Right lobe of liver (tissue), 6 donors: ENCODE measurements around the gene PYGM. TPM values are rescaled to one million over a fixed set of nuclear protein-coding genes. Genes with fewer than 3 reads are reported as not detected.

Experiments used
- ATAC-seq, 4 donors: fragments of 200-7000 bp; cut with Tn5 transposase; one replicate each; pipeline ENCODE4 v1.9.1; 2020; ENCODE audit warnings: mild to moderate bottlenecking in 4 of 4, moderate library complexity in 4 of 4
- DNase-seq, 3 donors: peaks; one replicate each; pipeline ENCODE4 v3.0.0-alpha.2; 2020
- H3K27ac ChIP-seq, 3 donors: fragments of 200-600 bp; one replicate each; pipeline ENCODE4 v1.8.0; 2022
- H3K27me3 ChIP-seq, 2 donors: fragments of 200-600 bp; one replicate each; pipeline ENCODE4 v1.8.0; 2022
- H3K36me3 ChIP-seq, 4 donors: fragments of 200-600 bp; sonication (generic) in 1 of 4; one replicate each; pipeline versions ENCODE4 v1.5.1 to v1.8.0; 2017 to 2022; ENCODE audit warnings: control low read depth in 1 of 4
- H3K4me1 ChIP-seq, 4 donors: fragments of 200-600 bp; sonication (generic) in 1 of 4; one replicate each; pipeline versions ENCODE4 v1.5.1 to v1.8.0; 2017 to 2022; ENCODE audit warnings: control low read depth in 1 of 4
- H3K4me3 ChIP-seq, 3 donors: fragments of 200-600 bp; one replicate each; pipeline ENCODE4 v1.8.0; 2022
- H3K9me3 ChIP-seq, 4 donors: fragments of 200-600 bp; sonication (generic) in 1 of 4; one replicate each; pipeline versions ENCODE4 v1.5.1 to v1.8.0; 2017 to 2022; ENCODE audit warnings: control low read depth in 1 of 4
- CTCF ChIP-seq, 4 donors: fragments of 200-600 bp in 3 of 4; fragments of 450-650 bp in 1 of 4; IDR thresholded peaks; one replicate each; pipeline versions ENCODE4 v1.5.1 to v1.8.0; 2016 to 2022; ENCODE audit warnings: antibody characterized with exemption in 4 of 4, mild to moderate bottlenecking in 2 of 4
- POLR2A ChIP-seq: fragments of 450-650 bp; IDR thresholded peaks from one replicate; pipeline ENCODE4 v1.6.1; 2017; ENCODE audit warnings: antibody characterized with exemption, mild to moderate bottlenecking
- WGBS: methylation state at CpG from one replicate; pipeline ENCODE4 v1.1.6; 2018; ENCODE audit warnings: low coverage, low lambda C conversion rate; ENCODE audit not compliant: insufficient coverage; ENCODE audit errors: missing lambda C conversion rate; 5-methylcytosine and 5-hydroxymethylcytosine counted together
- intact Hi-C, 2 donors: fragments of 100-400 bp; cut with DNase I; formaldehyde crosslinking; loops; one replicate each; pipeline versions ENCODE4 v1.11.2 to v1.14.1; 2022
- total RNA-seq, 6 experiments: library from RNA; depleted of rRNA in 2 of 6; stranded (reverse); fragments of >200 nt in 2 of 6; fragmentation: NEBNext Ultra II Directional in 3 of 6; extraction: Animal tissue kit (Norgen Biotek cat#: 25700) in 3 of 6; gene quantifications; one replicate each; pipeline versions ENCODE4 v1.1.0 to v1.2.4, GENCODE V29; 2016 to 2023
- donor health status: DM: no; HTN: yes; CAD: no.
- donor health status: DM: no; HTN: no; CAD: no.
- donor health status: DM: no; HTN: no; CAD: no.
- donor health status: DM: no; HTN: yes; CAD: no.
- donor health status: DM: no; HTN: yes; CAD: no.

The PYGM gene
- total RNA-seq, 6 experiments from 2014 or later, result 0.24 to 1.4 (median 0.47) TPM

DNA sequence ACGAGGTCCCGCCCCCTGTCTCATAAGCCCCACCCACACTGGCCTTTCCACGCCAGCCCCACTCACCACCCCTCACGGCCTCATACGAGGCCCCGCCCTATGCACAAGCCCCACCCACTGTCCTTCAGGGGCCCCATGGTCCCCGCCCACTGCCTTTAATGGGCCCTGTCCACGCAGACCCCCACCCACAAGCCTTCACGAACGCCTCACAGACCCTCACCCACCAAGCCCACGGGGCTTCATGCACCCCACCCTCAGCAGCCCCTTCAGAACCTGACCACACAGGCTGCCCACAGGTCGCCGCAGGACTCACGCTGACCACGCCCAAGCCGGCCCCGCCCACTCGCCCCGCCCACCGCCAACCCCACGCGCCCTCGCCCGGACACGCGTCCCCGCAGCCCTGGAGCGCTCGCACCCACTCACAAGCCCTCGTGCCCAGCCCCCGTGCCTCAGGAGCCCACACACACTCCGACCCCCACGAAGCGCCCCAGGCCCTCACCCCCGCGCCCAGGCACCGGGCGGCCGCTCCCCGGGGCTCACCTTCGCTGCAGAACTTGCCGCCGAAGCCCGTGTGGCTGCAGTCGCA, 47.3 kb downstream of the PYGM start:
- Histone ChIP-seq H3K27me3 (peaks cover 6 to 8% of the 10 kb centered on the region in 2 donors), H3K4me3 (no peak overlapping the region), H3K36me3 (no peaks in the 10 kb centered on the region), H3K4me1 (no peaks in the 10 kb centered on the region), H3K9me3 (no peaks in the 10 kb centered on the region), H3K27ac (no peak overlapping the region)
- WGBS, result 25% methylated on average over 14 of the region's 45 CpGs
- intact Hi-C loops, result no loop called here
- no peak for DNase-seq
- ATAC-seq, result no peak
- TF ChIP-seq POLR2A (no peak), CTCF (IDR thresholded peaks at IDR 0.05) (no peak)

DNA sequence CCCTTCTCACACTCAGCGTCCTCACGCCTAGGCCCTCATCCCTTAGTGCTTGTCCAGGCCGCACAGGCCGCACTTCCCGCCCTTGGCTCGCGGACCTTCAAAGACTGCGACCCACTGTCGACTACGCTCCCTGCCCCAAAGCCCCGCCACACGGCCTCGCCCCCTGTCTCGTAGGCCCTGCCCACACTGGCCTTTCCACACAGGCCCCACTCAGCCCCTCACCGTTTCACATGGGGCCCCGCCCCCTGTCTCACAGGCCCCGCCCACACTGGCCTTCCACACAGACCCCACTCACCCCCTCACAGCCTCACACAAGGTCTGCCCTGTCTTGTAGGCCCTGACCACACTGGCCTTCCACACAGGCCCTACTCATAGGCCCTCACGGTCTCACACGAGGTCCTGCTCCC, 47.8 kb downstream of the PYGM start:
- Histone ChIP-seq H3K4me1 (no peaks in the 10 kb centered on the region), H3K4me3 (no peak overlapping the region), H3K27ac (no peak overlapping the region), H3K27me3 (peaks cover 6 to 8% of the 10 kb centered on the region in 2 donors), H3K9me3 (no peaks in the 10 kb centered on the region), H3K36me3 (no peaks in the 10 kb centered on the region)
- DNase-seq (no peak), ATAC-seq (no peak)
- TF ChIP-seq CTCF (IDR thresholded peaks at IDR 0.05), result no peak
- TF ChIP-seq POLR2A, result no peak
- WGBS, result 53% methylated on average over 17 of the region's 19 CpGs
- intact Hi-C loops, result no loop called here

DNA sequence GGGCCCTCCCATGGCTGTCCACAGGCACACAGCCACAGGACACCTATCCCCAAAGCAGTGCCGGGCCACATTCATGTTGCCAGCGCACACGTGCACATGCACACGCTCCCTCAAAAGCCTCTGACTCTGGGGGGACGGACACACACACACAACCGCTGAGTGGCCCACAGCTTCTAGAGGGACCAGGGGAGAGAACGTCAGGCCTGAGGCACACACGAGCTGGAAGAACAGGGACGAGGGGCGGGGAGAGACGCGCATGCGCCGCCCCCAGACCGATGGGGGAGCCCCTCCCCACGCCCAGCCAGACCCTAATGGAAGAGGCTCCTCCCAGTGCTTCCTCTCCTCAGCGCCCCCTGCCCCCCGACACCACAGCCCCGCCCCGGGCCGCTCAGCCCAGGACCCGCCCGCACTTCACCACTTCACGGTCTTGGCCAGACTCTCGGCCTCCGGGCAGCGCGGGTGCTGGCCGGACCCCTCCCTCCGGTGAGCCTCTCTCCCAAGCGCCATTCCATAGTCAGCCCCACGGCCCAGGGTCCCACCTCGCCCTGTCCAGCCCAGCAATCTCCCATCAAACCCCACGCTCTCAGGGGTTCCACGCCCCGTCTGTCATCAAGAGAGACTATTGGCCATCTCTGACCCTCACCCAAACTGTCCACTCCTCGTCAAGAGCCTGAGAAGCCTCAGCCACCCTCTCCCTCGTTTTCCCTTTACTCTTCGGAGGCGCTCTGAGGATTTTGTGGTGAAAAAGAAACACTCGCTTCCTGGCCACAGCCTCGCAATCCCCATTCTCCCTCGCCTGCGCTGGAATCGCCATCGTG, 48.4 kb downstream of the PYGM start:
- Histone ChIP-seq H3K9me3 (no peaks in the 10 kb centered on the region), H3K27ac (no peak overlapping the region), H3K4me3 (no peak overlapping the region), H3K27me3 (peaks cover 6 to 8% of the 10 kb centered on the region in 2 donors), H3K36me3 (no peaks in the 10 kb centered on the region), H3K4me1 (no peaks in the 10 kb centered on the region)
- intact Hi-C loops, result no loop called here
- ATAC-seq (no peak), DNase-seq (no peak)
- 31% methylated on average over 21 of the region's 46 CpGs for WGBS
- TF ChIP-seq CTCF (IDR thresholded peaks at IDR 0.05) (no peak), POLR2A (no peak)

DNA sequence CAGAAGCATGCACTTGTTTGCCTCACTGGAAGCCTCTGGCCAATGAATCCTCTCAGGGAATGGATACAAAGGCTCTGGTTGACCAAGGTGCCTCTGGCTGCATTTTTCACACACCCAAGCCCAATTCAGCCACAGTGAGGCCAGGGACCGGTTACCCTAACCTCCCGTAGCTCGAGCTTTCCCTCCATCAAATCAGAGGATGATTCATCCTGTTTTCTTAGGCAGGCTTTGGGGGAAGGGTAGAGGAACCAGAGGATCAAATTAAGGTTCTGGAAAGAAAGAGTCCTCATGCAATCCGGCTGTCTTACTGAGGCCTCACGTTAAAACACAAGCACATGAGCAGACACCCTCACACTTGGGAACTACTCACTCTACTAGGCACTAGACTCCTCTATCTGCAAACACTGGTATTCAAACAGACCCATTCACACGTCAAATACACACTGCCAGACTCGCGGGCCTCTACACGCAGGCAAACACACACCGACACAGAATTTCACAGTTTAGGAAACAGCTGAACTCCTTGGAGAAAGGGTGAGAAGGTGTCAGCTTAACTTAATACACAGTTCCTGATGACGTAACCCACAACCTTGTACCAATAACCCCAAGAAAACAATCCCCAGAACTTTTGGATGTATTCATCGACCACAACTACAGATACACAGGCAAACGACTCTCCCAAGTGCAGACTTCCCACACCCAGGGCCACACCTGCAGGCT, 49.2 kb downstream of the PYGM start:
- Histone ChIP-seq H3K27me3 (peaks cover 6 to 8% of the 10 kb centered on the region in 2 donors), H3K9me3 (no peaks in the 10 kb centered on the region), H3K36me3 (no peaks in the 10 kb centered on the region), H3K4me3 (no peak overlapping the region), H3K27ac (no peak overlapping the region), H3K4me1 (no peaks in the 10 kb centered on the region)
- DNase-seq (no peak), ATAC-seq (no peak)
- TF ChIP-seq CTCF (IDR thresholded peaks at IDR 0.05), result no peak
- no peak for TF ChIP-seq POLR2A
- intact Hi-C loops, result no loop called here
- 39% methylated on average over 13 of the region's 13 CpGs for WGBS
